ENCODE data around the gene AMN. TPM values are rescaled to one million over a fixed set of nuclear protein-coding genes. Genes with fewer than 3 reads are reported as not detected.

The AMN gene
- total and polyA plus RNA-seq, 9 of the 15 experiments (the other 6 are each of a cell fraction or from before 2014, with no cell fraction given) = 0.04 to 0.14 TPM; not detected in 7

GRCh38 chr14:102926104-102926503 lies 3.6 kb downstream of the AMN start:
- POLR2A ChIA-PET = no interaction called here
- TF ChIP-seq ZNF507 (tag; conservative IDR thresholded peaks at IDR 0.05) (no peak), E2F4 (CRISPR knock-in tag; IDR thresholded peaks at IDR 0.05; ENCODE audit: low read depth) (no peak), MLLT1 (IDR thresholded peaks at IDR 0.05) (no peak), IRF9 (tag; IDR thresholded peaks at IDR 0.05) (no peak), IRF2 (CRISPR knock-in tag; IDR thresholded peaks at IDR 0.05) (no peak), MEIS2 (IDR thresholded peaks at IDR 0.05; ENCODE audit: partially characterized antibody) (no peak), CREM (IDR thresholded peaks at IDR 0.05; ENCODE audit: low read depth) (no peak), CAMTA2 (CRISPR knock-in tag; conservative IDR thresholded peaks at IDR 0.05) (no peak), KLF10 (CRISPR knock-in tag; IDR thresholded peaks at IDR 0.05) (no peak), ELF4 (CRISPR knock-in tag; IDR thresholded peaks at IDR 0.05) (no peak)

More at GRCh38 chr14:102926104-102926503, 3.6 kb downstream of the AMN start:
- no peak overlapping the region; a peak in 1 of 4 replicates for H3K9ac ChIP-seq (ENCODE audit: insufficient read depth in 1 of 2, low read depth in 2 of 2, low read length in 2 of 2)
- ATAC-seq (no peak), DNase-seq (ENCODE audit: extremely low read depth in 1 of 4, low spot score in 3 of 4) (no peak), FAIRE-seq (no peak)
- H3K9me3 ChIP-seq (replicated peaks; ENCODE audit: control insufficient read depth, insufficient read depth, low read depth, low read length) = no peaks in the 10 kb centered on the region
- H3K27ac ChIP-seq (ENCODE audit: extremely low read depth, low read depth, low read length) = no peak overlapping the region
- in situ Hi-C loops (cut with MboI) (no loop called here), intact Hi-C loops (cut with micrococcal nuclease) (no loop called here)
- H2AFZ ChIP-seq (ENCODE audit: low read depth, low read length) = no peak overlapping the region
- CTCF ChIA-PET (ENCODE audit: low intra/inter-chr PET ratio) = no interaction called here
- no peak overlapping the region for H3K4me2 ChIP-seq (ENCODE audit: insufficient read depth, low read length)
- H3K36me3 ChIP-seq (ENCODE audit: control insufficient read depth, insufficient read depth, low read length) = no peaks in the 10 kb centered on the region
- H3K79me2 ChIP-seq (ENCODE audit: control insufficient read depth, insufficient read depth, low read length) = no peaks in the 10 kb centered on the region
- BruUV-seq (replicated peaks) = no TSS peak
- no peaks in the 10 kb centered on the region for H4K20me1 ChIP-seq (replicated peaks; ENCODE audit: control insufficient read depth, insufficient read depth, low read length)
- H3K4me3 ChIP-seq = no peak overlapping the region
- peaks cover 0 to 37% of the 10 kb centered on the region in 2 experiments; a peak in 3 of 5 replicates for H3K4me1 ChIP-seq (replicated peaks in 1 of 2; ENCODE audit: control insufficient read depth in 2 of 2, insufficient read depth in 2 of 2, low read length in 2 of 2)
- 22% methylated on average over 12 of the region's 12 CpGs for WGBS (ENCODE audit: insufficient coverage, low coverage, missing lambda C conversion rate)
- H3K27me3 ChIP-seq (ENCODE audit: control insufficient read depth in 2 of 2, insufficient read depth in 2 of 2, low read length in 2 of 2) = peaks cover 0 to 10% of the 10 kb centered on the region in 2 experiments; a peak in 1 of 5 replicates
- H3K9me1 ChIP-seq (ENCODE audit: control insufficient read depth, insufficient read depth, low read length) = no peaks in the 10 kb centered on the region
